ENCODE measurements around the gene ABCG1.

GRCh38 chr21:42187976-42188653 is 30.8 kb upstream of the ABCG1 start:
- TF ChIP-seq CTCF (IDR thresholded peaks at IDR 0.05) (no peak), NPAS2 (CRISPR knock-in tag; IDR thresholded peaks at IDR 0.05; ENCODE audit: borderline replicate concordance) (no peak), CEBPB (IDR thresholded peaks at IDR 0.05) (no peak), KDM5A (IDR thresholded peaks at IDR 0.05) (no peak), MAFK (IDR thresholded peaks at IDR 0.05; ENCODE audit: partially characterized antibody) (no peak), EP300 (IDR thresholded peaks at IDR 0.05) (no peak), POLR2A (IDR thresholded peaks at IDR 0.05; ENCODE audit: low read length) (no peak), RFX5 (IDR thresholded peaks at IDR 0.05) (no peak), ESRRA (IDR thresholded peaks at IDR 0.05; ENCODE audit: borderline replicate concordance, low read length) (no peak), MYC (IDR thresholded peaks at IDR 0.05; ENCODE audit: borderline replicate concordance, low read length) (no peak), E2F6 (IDR thresholded peaks at IDR 0.05; ENCODE audit: borderline replicate concordance, low read depth) (no peak), HOXB5 (CRISPR knock-in tag; IDR thresholded peaks at IDR 0.05) (no peak), CHD2 (IDR thresholded peaks at IDR 0.05; ENCODE audit: low read length, partially characterized antibody) (no peak), HEYL (CRISPR knock-in tag; IDR thresholded peaks at IDR 0.05) (no peak)
